Left hindlimb (tissue), 1 donor: ENCODE data around the gene DROSHA.
"Not testable (repeated sequence)": the region's sequence is repeated elsewhere in the genome, so short reads cannot be mapped to it uniquely, and the experiment has no call there.

Experiments
- DNase-seq: peaks from one replicate; pipeline ENCODE4 v3.0.0-alpha.2; 2018

The DROSHA gene

GRCh38 chr5:31531888-31532547, at the start of gene DROSHA, which contains the start of gene C5orf22:
Gene DROSHA (minus strand): TSS chr5:31532093. CDS start chr5:31529059, 3,034 bp downstream.
Gene C5orf22 (plus strand): TSS chr5:31532301. CDS start chr5:31532393, 92 bp downstream.
- peak; percentile 96 for DNase-seq

- DNase-seq = no peak
Observed at GRCh38 chr5:31579558-31579957, 47.7 kb upstream of the DROSHA start.

GRCh38 chr5:31577438-31577837, 45.5 kb upstream of the DROSHA start:
- DNase-seq = no peak

- DNase-seq = no peak
Observed at GRCh38 chr5:31574772-31575171, 42.9 kb upstream of the DROSHA start.

GRCh38 chr5:31573494-31574142, 41.7 kb upstream of the DROSHA start:
- DNase-seq = no peak

- DNase-seq = no peak
Observed at GRCh38 chr5:31569068-31569467, 37.2 kb upstream of the DROSHA start.

- no peak for DNase-seq
Observed at GRCh38 chr5:31568302-31568835, 36.5 kb upstream of the DROSHA start.

- not testable (repeated sequence) for DNase-seq
Observed at GRCh38 chr5:31566362-31566761, 34.5 kb upstream of the DROSHA start.

- DNase-seq = no peak
Observed at GRCh38 chr5:31563216-31563615, 31.3 kb upstream of the DROSHA start.

GRCh38 chr5:31561946-31562345, 30.1 kb upstream of the DROSHA start:
- DNase-seq = no peak

- no peak for DNase-seq
Observed at GRCh38 chr5:31559942-31560341, 28.0 kb upstream of the DROSHA start.

- DNase-seq = no peak
Observed at GRCh38 chr5:31556461-31556860, 24.6 kb upstream of the DROSHA start.

GRCh38 chr5:31554552-31554951, 22.7 kb upstream of the DROSHA start:
- no peak for DNase-seq

GRCh38 chr5:31553863-31554262, 22.0 kb upstream of the DROSHA start:
- DNase-seq = no peak

- no peak for DNase-seq
Observed at GRCh38 chr5:31551878-31552277, 20.0 kb upstream of the DROSHA start.

- DNase-seq = not testable (repeated sequence)
Observed at GRCh38 chr5:31549114-31549513, 17.2 kb upstream of the DROSHA start.

- no peak for DNase-seq
Observed at GRCh38 chr5:31537851-31538250, 6.0 kb upstream of the DROSHA start.

- DNase-seq = no peak
Observed at GRCh38 chr5:31537349-31537748, 5.5 kb upstream of the DROSHA start.

- no peak for DNase-seq
Observed at GRCh38 chr5:31536873-31537272, 5.0 kb upstream of the DROSHA start.

- no peak for DNase-seq
Observed at GRCh38 chr5:31534527-31535046, 2.7 kb upstream of the DROSHA start.

- no peak for DNase-seq
Observed at GRCh38 chr5:31531543-31531887, 378 bp downstream of the DROSHA start.

GRCh38 chr5:31530541-31531265, 1.2 kb downstream of the DROSHA start:
- DNase-seq = no peak

- DNase-seq = no peak
Observed at GRCh38 chr5:31523041-31523440, 8.9 kb downstream of the DROSHA start.
